GM12873 (cell line): ENCODE results near the gene USP44.

Experiments used
- TF ChIP-seq, protein P1 (sequence below): IDR thresholded peaks from 2 replicates; pipeline ENCODE4 v1.5.1; 2012; ENCODE audit warnings: low read depth, mild to moderate bottlenecking, moderate library complexity, low read length, control low read depth; ENCODE audit not compliant: insufficient read depth; ENCODE audit errors: missing control alignments

The USP44 gene

DNA sequence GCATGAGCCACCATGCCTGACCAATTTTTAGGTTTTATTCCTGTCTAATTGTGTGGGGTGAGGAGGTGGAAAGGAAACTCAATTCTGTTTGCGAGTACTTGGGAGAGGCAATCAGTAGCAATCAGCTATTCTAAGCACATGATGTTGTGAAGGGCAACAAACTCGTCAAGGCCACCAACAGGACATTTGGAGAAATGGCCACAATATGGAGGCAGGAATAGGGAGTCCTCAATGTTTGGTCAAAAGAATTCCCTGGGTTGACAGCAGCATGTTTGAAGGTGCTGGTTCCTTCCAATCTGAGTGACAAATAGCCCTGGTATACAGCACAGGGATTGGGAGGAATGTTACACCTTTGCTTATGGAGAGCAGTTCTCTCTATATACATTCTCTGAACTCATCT lies 32.7 kb upstream of the USP44 start:
- TF ChIP-seq, protein P1, sequence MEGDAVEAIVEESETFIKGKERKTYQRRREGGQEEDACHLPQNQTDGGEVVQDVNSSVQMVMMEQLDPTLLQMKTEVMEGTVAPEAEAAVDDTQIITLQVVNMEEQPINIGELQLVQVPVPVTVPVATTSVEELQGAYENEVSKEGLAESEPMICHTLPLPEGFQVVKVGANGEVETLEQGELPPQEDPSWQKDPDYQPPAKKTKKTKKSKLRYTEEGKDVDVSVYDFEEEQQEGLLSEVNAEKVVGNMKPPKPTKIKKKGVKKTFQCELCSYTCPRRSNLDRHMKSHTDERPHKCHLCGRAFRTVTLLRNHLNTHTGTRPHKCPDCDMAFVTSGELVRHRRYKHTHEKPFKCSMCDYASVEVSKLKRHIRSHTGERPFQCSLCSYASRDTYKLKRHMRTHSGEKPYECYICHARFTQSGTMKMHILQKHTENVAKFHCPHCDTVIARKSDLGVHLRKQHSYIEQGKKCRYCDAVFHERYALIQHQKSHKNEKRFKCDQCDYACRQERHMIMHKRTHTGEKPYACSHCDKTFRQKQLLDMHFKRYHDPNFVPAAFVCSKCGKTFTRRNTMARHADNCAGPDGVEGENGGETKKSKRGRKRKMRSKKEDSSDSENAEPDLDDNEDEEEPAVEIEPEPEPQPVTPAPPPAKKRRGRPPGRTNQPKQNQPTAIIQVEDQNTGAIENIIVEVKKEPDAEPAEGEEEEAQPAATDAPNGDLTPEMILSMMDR, result no peak

DNA sequence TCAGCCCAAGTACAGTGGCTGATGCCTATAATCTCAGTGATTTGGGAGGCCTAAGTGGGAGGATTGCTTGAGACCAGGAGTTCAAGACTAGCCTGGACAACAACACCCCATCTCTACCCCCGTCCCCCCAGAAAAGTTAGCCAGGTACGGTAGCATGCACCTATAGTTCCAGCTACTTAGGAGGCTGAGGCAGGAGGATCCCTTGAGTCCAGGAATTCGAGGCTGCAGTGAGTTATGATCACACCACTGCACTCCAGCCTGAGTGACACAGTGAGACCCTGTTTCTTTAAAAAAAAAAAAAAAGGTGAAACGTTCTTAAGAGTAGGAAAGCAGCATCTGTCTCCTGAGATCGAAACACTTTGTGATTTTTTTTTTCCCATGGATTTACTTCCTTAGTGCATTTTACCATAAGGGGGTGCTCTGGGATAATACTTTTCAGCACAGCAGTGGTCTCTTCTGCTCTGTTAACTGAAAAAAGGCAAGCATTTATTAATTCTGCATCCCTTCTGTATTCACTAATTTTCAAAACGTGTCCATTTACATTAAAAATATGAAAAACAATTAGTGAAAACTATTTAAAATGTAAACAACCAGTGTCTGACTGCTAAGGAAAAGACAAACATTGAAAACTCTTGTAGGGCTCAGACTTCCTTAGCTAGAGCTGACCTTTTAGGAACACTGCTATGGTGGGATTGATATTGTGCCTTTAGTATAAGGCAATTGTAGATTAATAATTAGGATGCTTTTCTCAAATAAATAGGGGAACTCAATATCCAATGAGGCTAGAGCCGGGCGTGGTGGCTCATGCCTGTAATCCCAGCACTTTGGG lies 31.2 kb upstream of the USP44 start:
- TF ChIP-seq, protein P1, result no peak

DNA sequence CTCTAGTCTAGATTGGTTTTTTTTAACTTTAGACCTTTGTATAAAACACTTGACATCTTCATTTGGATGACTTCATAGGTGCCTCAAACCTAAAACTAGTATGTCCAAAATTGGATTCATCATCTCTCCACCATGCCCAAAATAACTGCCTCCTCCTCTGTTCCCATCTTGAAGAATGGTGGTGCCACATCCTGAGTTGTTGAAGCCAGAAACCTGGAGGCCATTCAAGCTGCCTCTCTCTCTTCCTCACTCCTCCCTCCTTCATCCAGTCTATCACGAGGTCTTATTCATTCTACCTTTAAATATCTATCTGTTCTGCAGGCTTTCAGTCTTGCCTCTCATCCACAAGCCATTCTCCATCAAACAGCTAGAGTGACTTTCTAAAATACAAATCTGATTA lies 26.5 kb upstream of the USP44 start:
- TF ChIP-seq, protein P1, result no peak

DNA sequence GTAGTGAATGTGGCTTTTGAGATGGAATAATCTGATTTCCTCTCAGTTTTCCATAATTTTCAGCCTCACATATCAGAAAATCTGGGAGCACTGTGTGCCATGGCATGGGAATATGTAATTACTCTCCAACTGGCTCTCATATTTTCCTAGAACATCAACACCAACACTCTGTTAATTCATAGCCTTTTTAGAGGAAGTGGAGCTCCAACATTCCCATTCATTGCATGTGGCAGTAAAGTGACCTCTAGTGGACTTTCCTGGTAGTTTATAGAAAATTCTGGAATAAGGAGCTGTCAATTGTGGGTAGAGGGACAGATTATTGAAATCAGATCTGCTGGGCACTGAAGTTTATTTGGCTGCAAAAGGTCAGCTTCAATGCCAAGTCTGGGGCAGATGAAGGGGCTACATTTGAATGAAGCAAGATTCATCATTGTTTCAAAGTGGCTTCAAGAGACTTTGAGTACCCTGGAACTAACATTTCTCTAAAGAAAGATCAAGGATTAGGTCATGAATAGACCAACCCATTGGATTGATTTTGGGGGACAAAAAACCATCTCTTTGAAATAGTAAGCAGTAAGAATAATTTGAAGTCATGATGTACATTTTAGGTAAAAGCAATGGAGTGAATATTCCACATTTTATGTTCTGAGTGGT lies 23.6 kb upstream of the USP44 start:
- TF ChIP-seq, protein P1, result peak; percentile 52

DNA sequence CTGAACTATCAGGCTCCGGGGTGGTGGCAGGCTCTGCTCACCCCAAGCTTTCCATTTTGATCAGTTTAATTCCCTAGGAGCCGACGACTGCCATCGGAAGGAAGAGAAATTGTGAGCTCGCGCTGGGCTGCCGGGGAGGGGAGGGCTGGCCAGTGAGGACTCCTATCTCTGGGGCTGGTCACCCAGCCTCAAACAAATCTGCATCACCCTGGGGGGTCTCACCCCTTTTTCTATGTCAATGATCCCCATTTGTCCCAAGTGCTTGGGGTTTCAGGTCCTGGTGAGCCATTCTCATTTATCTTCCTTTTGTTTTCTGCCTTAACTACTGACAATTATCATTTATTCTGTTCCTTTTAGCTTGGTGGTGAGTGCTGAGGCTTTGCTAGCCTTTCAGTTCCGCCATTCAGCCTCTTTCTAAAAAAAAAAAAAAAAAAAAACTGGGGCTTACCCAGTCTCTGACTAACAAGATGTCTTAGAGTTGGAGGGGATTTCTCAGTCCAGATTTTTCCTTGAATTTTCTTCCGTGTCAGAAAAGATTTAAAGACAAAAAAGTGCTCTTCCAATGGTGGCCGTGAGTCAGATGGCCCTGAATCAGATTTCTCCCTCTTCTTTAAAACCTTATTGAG lies 22.8 kb upstream of the USP44 start:
- TF ChIP-seq, protein P1, result no peak

DNA sequence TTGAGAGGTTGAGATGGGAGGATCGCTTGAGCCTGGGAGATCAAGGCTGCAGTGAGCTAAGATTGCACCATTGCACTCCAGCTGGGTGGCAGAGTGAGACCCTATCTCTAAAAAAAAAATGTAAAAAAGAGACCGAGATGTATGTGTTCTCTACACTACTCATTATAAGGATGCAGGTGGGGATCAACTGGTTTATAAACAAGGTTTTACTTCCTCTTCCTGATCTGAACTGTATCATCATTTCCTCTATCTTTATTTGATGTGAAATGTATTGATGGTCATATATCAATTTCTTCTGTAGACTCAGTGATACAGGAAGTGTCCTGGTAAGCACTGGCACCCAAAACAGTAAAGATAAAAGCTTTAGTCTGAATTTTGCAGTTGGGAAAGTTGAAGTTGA lies 20.1 kb upstream of the USP44 start:
- TF ChIP-seq, protein P1, result no peak

DNA sequence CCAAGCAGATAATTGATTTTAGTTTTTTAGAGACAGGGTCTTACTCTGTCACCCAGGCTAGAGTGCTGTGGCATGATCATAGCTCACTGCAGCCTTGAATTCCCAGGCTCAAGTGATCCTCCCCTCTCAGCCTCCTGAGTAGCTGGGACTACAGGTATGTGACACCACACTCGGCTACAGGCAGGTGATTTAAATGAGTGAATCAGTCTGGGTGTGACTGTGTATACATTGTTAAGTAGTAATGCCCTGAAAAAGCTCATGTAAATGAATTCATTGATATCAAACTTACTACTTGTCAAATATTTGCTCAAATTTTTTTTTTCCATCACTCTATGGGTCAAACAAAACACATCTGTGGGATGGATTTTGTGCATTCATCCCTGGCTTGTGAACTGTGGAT lies 6.3 kb upstream of the USP44 start:
- TF ChIP-seq, protein P1, result no peak
